Measurements from ENCODE around the gene HSD17B11. TPM values are rescaled to one million over a fixed set of nuclear protein-coding genes. Genes with fewer than 3 reads are reported as not detected.
"Not testable (repeated sequence)": the region's sequence is repeated elsewhere in the genome, so short reads cannot be mapped to it uniquely, and the experiment has no call there.

Gene HSD17B11
- total and polyA plus RNA-seq, 2 experiments from 2014 or later = 76.0 to 171 TPM

- Histone ChIP-seq H3K27me3 (no peaks in the 10 kb centered on the region), H3K4me3 (no peak overlapping the region), H3K9me3 (ENCODE audit: low read depth) (no peaks in the 10 kb centered on the region), H3K36me3 (replicated peaks; ENCODE audit: insufficient read depth, low read depth) (no peaks in the 10 kb centered on the region), H2AFZ (no peak overlapping the region), H4K20me1 (ENCODE audit: insufficient read depth, poor library complexity, severe bottlenecking) (no peaks in the 10 kb centered on the region), H3K9me2 (replicated peaks; ENCODE audit: insufficient read depth) (no peaks in the 10 kb centered on the region), H3K79me2 (no peaks in the 10 kb centered on the region), H3K4me2 (no peak overlapping the region), H3K4me1 (ENCODE audit: insufficient read depth) (no peaks in the 10 kb centered on the region), H3K27ac (no peak overlapping the region)
- no peak for DNase-seq (ENCODE audit: low spot score)
- TF ChIP-seq CTCF (IDR thresholded peaks at IDR 0.05; ENCODE audit: poor library complexity) = no peak
- TF ChIP-seq EZH2 (IDR thresholded peaks at IDR 0.05; ENCODE audit: borderline replicate concordance) = no peak
- 89% methylated on average over 1 of the region's 1 CpG for WGBS (ENCODE audit: low lambda C conversion rate, missing lambda C conversion rate)
Measured at GRCh38 chr4:87399954-87400353, 9.0 kb upstream of the HSD17B11 start.

GRCh38 chr4:87399148-87399547 is 8.2 kb upstream of the HSD17B11 start:
- TF ChIP-seq EZH2phosphoT487 (IDR thresholded peaks at IDR 0.05; ENCODE audit: low read depth, severe bottlenecking, unreplicated experiment) = no peak
- TF ChIP-seq EZH2 (IDR thresholded peaks at IDR 0.05; ENCODE audit: borderline replicate concordance) = no peak
- TF ChIP-seq CTCF (IDR thresholded peaks at IDR 0.05; ENCODE audit: poor library complexity) = no peak
- no peaks in the 10 kb centered on the region for H3K79me2 ChIP-seq
- DNase-seq (ENCODE audit: low spot score) = no peak

GRCh38 chr4:87395851-87396250 is 4.9 kb upstream of the HSD17B11 start:
- H3K4me1 ChIP-seq (ENCODE audit: insufficient read depth); H3K79me2 ChIP-seq; H3K9me2 ChIP-seq (replicated peaks; ENCODE audit: insufficient read depth); H3K4me3 ChIP-seq; H3K27me3 ChIP-seq; H3K9me3 ChIP-seq (ENCODE audit: low read depth); H3K36me3 ChIP-seq (replicated peaks; ENCODE audit: insufficient read depth, low read depth); H2AFZ ChIP-seq; DNase-seq (ENCODE audit: low spot score); H3K4me2 ChIP-seq; H4K20me1 ChIP-seq (ENCODE audit: insufficient read depth, poor library complexity, severe bottlenecking); H3K27ac ChIP-seq: not testable (repeated sequence)
- over 99% methylated on average over 19 of the region's 20 CpGs for WGBS (ENCODE audit: low lambda C conversion rate, missing lambda C conversion rate)

More at GRCh38 chr4:87399148-87399547, 8.2 kb upstream of the HSD17B11 start:
- no peaks in the 10 kb centered on the region for H3K27me3 ChIP-seq
- no peaks in the 10 kb centered on the region for H4K20me1 ChIP-seq (ENCODE audit: insufficient read depth, poor library complexity, severe bottlenecking)
- H3K9me2 ChIP-seq (replicated peaks; ENCODE audit: insufficient read depth) = no peaks in the 10 kb centered on the region
- H3K9me3 ChIP-seq (ENCODE audit: low read depth) = no peaks in the 10 kb centered on the region
- no peak overlapping the region for H3K4me3 ChIP-seq
- no peaks in the 10 kb centered on the region for H3K4me1 ChIP-seq (ENCODE audit: insufficient read depth)
- 90% methylated on average over 3 of the region's 3 CpGs for WGBS (ENCODE audit: low lambda C conversion rate, missing lambda C conversion rate)
- H3K4me2 ChIP-seq = no peak overlapping the region
- H2AFZ ChIP-seq = no peak overlapping the region
- no peak overlapping the region for H3K27ac ChIP-seq
- H3K36me3 ChIP-seq (replicated peaks; ENCODE audit: insufficient read depth, low read depth) = no peaks in the 10 kb centered on the region

- H3K79me2 ChIP-seq; H3K4me1 ChIP-seq (ENCODE audit: insufficient read depth); H2AFZ ChIP-seq; H3K9me3 ChIP-seq (ENCODE audit: low read depth); H3K4me3 ChIP-seq; H3K9me2 ChIP-seq (replicated peaks; ENCODE audit: insufficient read depth); DNase-seq (ENCODE audit: low spot score); H3K27me3 ChIP-seq; H3K27ac ChIP-seq; H3K36me3 ChIP-seq (replicated peaks; ENCODE audit: insufficient read depth, low read depth); H4K20me1 ChIP-seq (ENCODE audit: insufficient read depth, poor library complexity, severe bottlenecking); H3K4me2 ChIP-seq: not testable (repeated sequence)
- 94% methylated on average over 22 of the region's 23 CpGs for WGBS (ENCODE audit: low lambda C conversion rate, missing lambda C conversion rate)
Measured at GRCh38 chr4:87395073-87395472, 4.1 kb upstream of the HSD17B11 start.

GRCh38 chr4:87392183-87392582 is 1.2 kb upstream of the HSD17B11 start:
- H2AFZ ChIP-seq = peak overlapping the region; percentile 74

More at GRCh38 chr4:87392183-87392582, 1.2 kb upstream of the HSD17B11 start:
- Histone ChIP-seq H3K4me2 (no peak overlapping the region), H3K27me3 (no peaks in the 10 kb centered on the region), H3K9me2 (replicated peaks; ENCODE audit: insufficient read depth) (no peaks in the 10 kb centered on the region), H3K4me1 (ENCODE audit: insufficient read depth) (no peaks in the 10 kb centered on the region), H3K9me3 (ENCODE audit: low read depth) (no peaks in the 10 kb centered on the region), H4K20me1 (ENCODE audit: insufficient read depth, poor library complexity, severe bottlenecking) (no peaks in the 10 kb centered on the region), H3K36me3 (replicated peaks; ENCODE audit: insufficient read depth, low read depth) (no peaks in the 10 kb centered on the region), H3K4me3 (no peak overlapping the region), H3K79me2 (peaks cover 34% of the 10 kb centered on the region), H3K27ac (no peak overlapping the region)
- 93% methylated on average over 3 of the region's 3 CpGs for WGBS (ENCODE audit: low lambda C conversion rate, missing lambda C conversion rate)
- DNase-seq (ENCODE audit: low spot score) = no peak
- no peak for TF ChIP-seq EZH2phosphoT487 (IDR thresholded peaks at IDR 0.05; ENCODE audit: low read depth, severe bottlenecking, unreplicated experiment)
- no peak for TF ChIP-seq CTCF (IDR thresholded peaks at IDR 0.05; ENCODE audit: poor library complexity)
- TF ChIP-seq EZH2 (IDR thresholded peaks at IDR 0.05; ENCODE audit: borderline replicate concordance) = no peak

Measured in hepatocyte (in vitro differentiated cells).